Measurements from ENCODE around the gene CMIP.
A peak's percentile ranks its signal among the peaks of the same experiment; 100 is the strongest.

Gene CMIP

GRCh38 chr16:81551151-81551808 is 106.7 kb downstream of the CMIP start:
- H3K4me3 ChIP-seq (replicated peaks; ENCODE audit: low read depth, low read length): no peak overlapping the region
- TF ChIP-seq CTCF (IDR thresholded peaks at IDR 0.05; ENCODE audit: low read length, missing control alignments): no peak
- DNase-seq (ENCODE audit: low read depth): peak; percentile 79

- no peak overlapping the region for H3K4me3 ChIP-seq (replicated peaks; ENCODE audit: low read depth, low read length)
- no peak for TF ChIP-seq CTCF (IDR thresholded peaks at IDR 0.05; ENCODE audit: low read length, missing control alignments)
- peak; percentile 84 for DNase-seq (ENCODE audit: low read depth)
Measured at GRCh38 chr16:81551821-81552304, 107.3 kb downstream of the CMIP start.

GRCh38 chr16:81552743-81553079 is 108.1 kb downstream of the CMIP start:
- no peak overlapping the region for H3K4me3 ChIP-seq (replicated peaks; ENCODE audit: low read depth, low read length)
- no peak for DNase-seq (ENCODE audit: low read depth)
- TF ChIP-seq CTCF (IDR thresholded peaks at IDR 0.05; ENCODE audit: low read length, missing control alignments): no peak

DNA sequence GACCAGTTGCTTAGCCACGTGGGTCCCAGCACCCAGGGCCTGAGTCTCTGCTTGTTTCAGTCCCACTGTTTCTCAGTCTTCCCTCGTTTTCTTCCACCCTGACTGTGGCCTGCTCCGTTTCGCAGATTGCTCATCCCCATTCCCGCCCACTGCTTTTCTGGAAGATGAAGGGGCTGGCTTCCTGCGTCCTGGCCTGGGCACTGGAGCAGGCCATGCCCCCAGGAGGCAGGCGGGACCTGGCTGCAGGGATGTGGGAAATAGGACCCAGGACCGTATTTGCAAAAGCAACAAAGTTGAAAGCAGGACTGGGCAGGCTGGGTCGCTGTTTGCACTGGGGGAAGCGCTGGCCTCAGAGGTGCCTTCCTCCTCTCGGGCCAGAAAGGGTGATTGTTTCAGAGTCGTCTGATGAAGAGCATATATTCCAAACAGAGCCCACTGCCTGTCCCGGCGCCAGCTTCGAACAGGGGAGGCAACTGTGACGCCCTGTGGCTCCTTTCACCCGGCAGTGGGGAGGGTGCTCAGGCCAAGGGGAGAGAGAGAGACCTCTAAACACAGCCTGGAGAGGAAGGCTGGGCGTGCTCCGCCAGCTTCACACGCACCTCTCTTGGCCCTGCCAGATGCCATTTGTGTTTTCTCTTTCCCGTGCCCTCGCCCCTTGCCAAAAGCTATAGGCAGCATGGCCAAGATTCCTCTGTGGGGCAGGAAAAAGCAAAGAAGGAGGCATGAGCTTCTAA is 108.6 kb downstream of the CMIP start:
- DNase-seq (ENCODE audit: low read depth): no peak
- no peak overlapping the region for H3K4me3 ChIP-seq (replicated peaks; ENCODE audit: low read depth, low read length)
- no peak for TF ChIP-seq CTCF (IDR thresholded peaks at IDR 0.05; ENCODE audit: low read length, missing control alignments)

- DNase-seq (ENCODE audit: low read depth): no peak
- TF ChIP-seq CTCF (IDR thresholded peaks at IDR 0.05; ENCODE audit: low read length, missing control alignments): no peak
- H3K4me3 ChIP-seq (replicated peaks; ENCODE audit: low read depth, low read length): no peak overlapping the region
Measured at GRCh38 chr16:81553814-81554675, 109.4 kb downstream of the CMIP start.

- H3K4me3 ChIP-seq (replicated peaks; ENCODE audit: low read depth, low read length): no peak overlapping the region
- TF ChIP-seq CTCF (IDR thresholded peaks at IDR 0.05; ENCODE audit: low read length, missing control alignments): no peak
- DNase-seq (ENCODE audit: low read depth): no peak
Measured at GRCh38 chr16:81554979-81555378, 110.4 kb downstream of the CMIP start.
